K562 (cell line): ENCODE data around the gene ARID5B. TPM values are rescaled to one million over a fixed set of nuclear protein-coding genes. Genes with fewer than 3 reads are reported as not detected.
A peak's percentile ranks its signal among the peaks of the same experiment; 100 is the strongest.

Experiments
- ATAC-seq: fragments of 200-7000 bp; cut with Tn5 transposase; 3 replicates; pipeline ENCODE4 v1.9.1; 2020; ENCODE audit warnings: moderate library complexity
- BruUV-seq: library from RNA; stranded (reverse); fragments of 400-500 nt; replicated peaks from 2 replicates; lab custom pipeline; 2021; lab: Mats Ljungman, UMichigan
- CTCF ChIA-PET: fragments of 300-600 bp; formaldehyde crosslinking; extraction: SDS; loops from one replicate; lab custom pipeline; 2021; ENCODE audit warnings: low intra/inter-chr PET ratio; lab: Yijun Ruan, JAX
- POLR2A ChIA-PET: fragments of 300-600, 350-650 bp; sonication (Branson Sonifier 250); formaldehyde crosslinking; extraction: SDS; loops from one replicate; lab custom pipeline; 2021; ENCODE audit warnings: antibody characterized with exemption, inconsistent platforms; lab: Yijun Ruan, JAX
- DNase-seq, 4 experiments: peaks; one replicate each; pipeline versions ENCODE4 v3.0.0 to v3.0.0-alpha.2; 2011 to 2018; ENCODE audit warnings: low spot score in 3 of 4, mixed read lengths in 3 of 4; ENCODE audit errors: extremely low read depth in 1 of 4
- FAIRE-seq: peaks from 2 replicates; lab custom pipeline; 2011; peaks lifted over from hg19 to GRCh38; lab: Jason Lieb, UNC
- H2AFZ ChIP-seq: 2 replicates; pipeline ENCODE4 v1.6.0; 2011; ENCODE audit warnings: low read depth, low read length, control low read depth, inconsistent platforms
- H3K27ac ChIP-seq: fragments of 200-600 bp; 3 replicates; pipeline ENCODE4 v1.8.0; 2011; ENCODE audit warnings: low read depth, mild to moderate bottlenecking, control low read depth, inconsistent platforms, low read length, moderate library complexity, mixed read lengths; ENCODE audit errors: extremely low read depth
- H3K27me3 ChIP-seq, 2 experiments: fragments of 300-600 bp in 1 of 2; 2 replicates in 1 of 2; 3 replicates in 1 of 2; pipeline versions ENCODE4 v1.6.0 to v1.8.0; 2011; ENCODE audit warnings: inconsistent platforms in 2 of 2, low read length in 2 of 2, mild to moderate bottlenecking in 1 of 2, mixed read lengths in 1 of 2, moderate library complexity in 1 of 2; ENCODE audit not compliant: control insufficient read depth in 2 of 2, insufficient read depth in 2 of 2
- H3K36me3 ChIP-seq: fragments of 300-600 bp; 3 replicates; pipeline ENCODE4 v1.8.0; 2011; ENCODE audit warnings: mild to moderate bottlenecking, low read length, inconsistent platforms; ENCODE audit not compliant: control insufficient read depth, insufficient read depth
- H3K4me1 ChIP-seq, 2 experiments: fragments of 200-600 bp in 1 of 2; replicated peaks in 1 of 2; 2 replicates in 1 of 2; 3 replicates in 1 of 2; pipeline versions ENCODE4 v1.5.1 to v1.8.0; 2011; ENCODE audit warnings: inconsistent platforms in 2 of 2, low read length in 2 of 2, mild to moderate bottlenecking in 1 of 2, mixed read lengths in 1 of 2, moderate library complexity in 1 of 2; ENCODE audit not compliant: control insufficient read depth in 2 of 2, insufficient read depth in 2 of 2
- H3K4me2 ChIP-seq: 2 replicates; pipeline ENCODE4 v1.6.1; 2011; ENCODE audit warnings: low read length, control low read depth, inconsistent platforms, mixed read lengths; ENCODE audit not compliant: insufficient read depth
- H3K4me3 ChIP-seq: fragments of 200-600 bp; sonication (generic), shearing (Covaris generic); 2 replicates; pipeline ENCODE4 v1.5.1; 2016; ENCODE audit warnings: control low read depth, inconsistent platforms
- H3K79me2 ChIP-seq: fragments of 200-600 bp; 3 replicates; pipeline ENCODE4 v1.8.0; 2011; ENCODE audit warnings: low read length, inconsistent platforms; ENCODE audit not compliant: control insufficient read depth, insufficient read depth
- H3K9ac ChIP-seq, 2 experiments: 2 replicates each; pipeline versions ENCODE4 v1.6.0 to v1.6.1; 2011; ENCODE audit warnings: low read depth in 2 of 2, low read length in 2 of 2, control low read depth in 1 of 2, inconsistent platforms in 1 of 2, mild to moderate bottlenecking in 1 of 2, mixed read lengths in 1 of 2; ENCODE audit not compliant: insufficient read depth in 1 of 2
- H3K9me1 ChIP-seq: one replicate; pipeline ENCODE4 v1.6.0; 2011; ENCODE audit warnings: inconsistent platforms, mild to moderate bottlenecking, low read length, moderate library complexity; ENCODE audit not compliant: control insufficient read depth, insufficient read depth
- H3K9me3 ChIP-seq: replicated peaks from 2 replicates; pipeline ENCODE4 v1.5.1; 2011; ENCODE audit warnings: low read depth, low read length, inconsistent platforms; ENCODE audit not compliant: control insufficient read depth, insufficient read depth
- H4K20me1 ChIP-seq: replicated peaks from 2 replicates; pipeline ENCODE4 v1.6.1; 2011; ENCODE audit warnings: low read length, inconsistent platforms, mixed read lengths; ENCODE audit not compliant: control insufficient read depth, insufficient read depth
- CTBP1 ChIP-seq: fragments of 450-650 bp; IDR thresholded peaks from 2 replicates; pipeline ENCODE4 v1.6.1; 2016; ENCODE audit warnings: borderline replicate concordance
- EGR1 ChIP-seq: fragments of 450-650 bp; conservative IDR thresholded peaks from 2 replicates; pipeline ENCODE4 v1.6.1; 2017; ENCODE audit warnings: mild to moderate bottlenecking
- FOXP4 ChIP-seq: sonication (generic); formaldehyde crosslinking; IDR thresholded peaks from 2 replicates; pipeline ENCODE4 v1.8.0; 2022; ENCODE audit warnings: mild to moderate bottlenecking, missing genetic modification reagents, borderline replicate concordance
- HMG20B ChIP-seq: fragments of 250-450 bp; sonication (Bioruptor Pico); IDR thresholded peaks from 2 replicates; pipeline ENCODE4 v1.5.0; 2021; ENCODE audit warnings: mild to moderate bottlenecking
- NONO ChIP-seq, 2 experiments: fragments of 200-400 bp in 1 of 2; fragments of 450-650 bp in 1 of 2; formaldehyde crosslinking in 1 of 2; IDR thresholded peaks; 2 replicates each; pipeline ENCODE4 v1.6.1; 2017; ENCODE audit warnings: low read depth in 2 of 2, mild to moderate bottlenecking in 2 of 2, moderate library complexity in 2 of 2, low read length in 1 of 2
- POLR2A ChIP-seq: fragments of 450-650 bp; conservative IDR thresholded peaks from 2 replicates; pipeline ENCODE4 v1.6.1; 2016
- TCF3 ChIP-seq: sonication (generic); formaldehyde crosslinking; IDR thresholded peaks from 2 replicates; pipeline ENCODE4 v1.4.0; 2020; ENCODE audit warnings: mild to moderate bottlenecking, missing genetic modification reagents
- ZNF134 ChIP-seq: fragments of 250-450 bp; sonication (Bioruptor Pico); conservative IDR thresholded peaks from 2 replicates; pipeline ENCODE4 v1.4.0; 2020
- ZNF431 ChIP-seq: sonication (generic); formaldehyde crosslinking; IDR thresholded peaks from 2 replicates; pipeline ENCODE4 v1.8.0; 2022; ENCODE audit warnings: mild to moderate bottlenecking, missing genetic modification reagents
- ZNF436 ChIP-seq: fragments of 250-450, 450-650 bp; sonication (Bioruptor Pico); formaldehyde crosslinking; IDR thresholded peaks from 2 replicates; pipeline ENCODE4 v1.7.0; 2020; ENCODE audit warnings: mild to moderate bottlenecking
- WGBS: fragments of 100-300 bp; shearing (Covaris generic); methylation state at CpG from one replicate; pipeline ENCODE4 v1.1.6; 2016; ENCODE audit warnings: low coverage, mixed read lengths; ENCODE audit not compliant: insufficient coverage; ENCODE audit errors: missing lambda C conversion rate; 5-methylcytosine and 5-hydroxymethylcytosine counted together
- in situ Hi-C: fragments of 300-500 bp; cut with MboI; formaldehyde crosslinking; loops from 4 replicates; pipeline ENCODE4 v1.15.0; 2018; ENCODE audit warnings: inconsistent platforms, mixed read lengths
- intact Hi-C: fragments of 100-400 bp; cut with micrococcal nuclease; formaldehyde crosslinking; loops from 2 replicates; pipeline ENCODE4 v1.14.2; 2022
- polyA plus RNA-seq, 8 experiments: library from polyadenylated mRNA; depleted of rRNA in 4 of 8; stranded (reverse) in 5 of 8; unstranded in 3 of 8; fragments of >200 nt; fragmentation: Nextera tagmentation in 2 of 8; fragmentation: Illumina TruSeq in 1 of 8; extraction: Ambion mirVana in 2 of 8; extraction: Trizol in 1 of 8; gene quantifications; 2 replicates each; pipeline versions ENCODE4 v1.2.1 to v1.2.3, GENCODE V29; 2011 to 2014; ENCODE audit warnings: inconsistent platforms in 1 of 8, missing spikeins in 1 of 8
- total RNA-seq, 7 experiments: library from RNA; depleted of rRNA in 6 of 7; stranded (reverse); fragments of >200 nt in 6 of 7; fragmentation: Illumina TruSeq in 2 of 7; extraction: Trizol in 2 of 7; gene quantifications; 2 replicates each; pipeline versions ENCODE4 v1.2.1 to v1.2.3, GENCODE V29; 2011 to 2021; ENCODE audit warnings: low replicate concordance in 1 of 7
- TF ChIP-seq, protein P1 (sequence below), 2 experiments: fragments of 250-450 bp in 1 of 2; fragments of 450-650 bp in 1 of 2; sonication (Bioruptor Pico) in 1 of 2; IDR thresholded peaks; 2 replicates each; pipeline versions ENCODE4 v1.6.1 to v1.8.0; 2016 to 2021; ENCODE audit warnings: mild to moderate bottlenecking in 2 of 2, moderate library complexity in 2 of 2, missing compliant biosample characterization in 1 of 2, missing genetic modification characterization in 1 of 2

The ARID5B gene
- total and polyA plus RNA-seq, 9 of the 15 experiments (the other 6 are each of a cell fraction or from before 2014, with no cell fraction given): 0.48 to 1.6 (median 0.80) TPM

- no peak; the same call in 2 of the 3 replicates for ATAC-seq
- Histone ChIP-seq H3K4me2 (no peak overlapping the region), H3K27ac (no peak overlapping the region), H2AFZ (peak overlapping the region; percentile 4; the same call in 1 of the 2 replicates), H3K4me3 (no peak overlapping the region), H4K20me1 (no peaks in the 10 kb centered on the region), H3K36me3 (no peaks in the 10 kb centered on the region), H3K27me3 (no peaks in the 10 kb centered on the region), H3K79me2 (no peaks in the 10 kb centered on the region), H3K9me1 (no peaks in the 10 kb centered on the region), H3K9ac (no peak overlapping the region), H3K4me1 (no peaks in the 10 kb centered on the region), H3K9me3 (no peaks in the 10 kb centered on the region)
- 13% methylated on average over 6 of the region's 6 CpGs for WGBS
- in situ Hi-C loops (no loop called here), intact Hi-C loops (no loop called here)
- FAIRE-seq: no peak
- no peak for DNase-seq
- BruUV-seq: no TSS peak
- no peak for TF ChIP-seq HMG20B
- no peak for TF ChIP-seq CTBP1
- TF ChIP-seq ZNF431 (CRISPR knock-in tag): no peak
- no peak for TF ChIP-seq ZNF134 (CRISPR knock-in tag)
- no peak for TF ChIP-seq POLR2A
- no peak for TF ChIP-seq EGR1
- TF ChIP-seq NONO (IDR thresholded peaks at IDR 0.05; ENCODE audit: low read depth in 2 of 2, low read length in 1 of 2): no peak
- TF ChIP-seq, protein P1, sequence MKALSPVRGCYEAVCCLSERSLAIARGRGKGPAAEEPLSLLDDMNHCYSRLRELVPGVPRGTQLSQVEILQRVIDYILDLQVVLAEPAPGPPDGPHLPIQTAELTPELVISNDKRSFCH (CRISPR knock-in tag; IDR thresholded peaks at IDR 0.05): no peak
- TF ChIP-seq, protein P1 (tag; IDR thresholded peaks at IDR 0.05): no peak
- no peak for TF ChIP-seq FOXP4
- TF ChIP-seq TCF3: no peak
- TF ChIP-seq ZNF436 (CRISPR knock-in tag): no peak
- ChIA-PET CTCF (interaction anchor here (0.6 kb wide), 1 partner anchor 1054 kb away, joined by 9 read pairs; no protein-coding TSS in a partner anchor), POLR2A (interaction anchor here (0.8 kb wide), 1 partner anchor 9 kb away, joined by 3 read pairs; no protein-coding TSS in a partner anchor)
Observed at GRCh38 chr10:61869774-61870525, 31.5 kb upstream of the ARID5B start.
